C4-2B (cell line): ENCODE results near the gene PPME1.

Experiments used
- H3K27ac ChIP-seq: fragments of 450-650 bp; 2 replicates; pipeline ENCODE4 v1.5.1; 2017
- ZFX ChIP-seq: fragments of 450-650 bp; IDR thresholded peaks from 2 replicates; pipeline ENCODE4 v1.6.1; 2017
- TF ChIP-seq, protein P1 (sequence below): fragments of 450-650 bp; conservative IDR thresholded peaks from 2 replicates; pipeline ENCODE4 v1.5.1; 2017; ENCODE audit warnings: mild to moderate bottlenecking

Gene PPME1

DNA sequence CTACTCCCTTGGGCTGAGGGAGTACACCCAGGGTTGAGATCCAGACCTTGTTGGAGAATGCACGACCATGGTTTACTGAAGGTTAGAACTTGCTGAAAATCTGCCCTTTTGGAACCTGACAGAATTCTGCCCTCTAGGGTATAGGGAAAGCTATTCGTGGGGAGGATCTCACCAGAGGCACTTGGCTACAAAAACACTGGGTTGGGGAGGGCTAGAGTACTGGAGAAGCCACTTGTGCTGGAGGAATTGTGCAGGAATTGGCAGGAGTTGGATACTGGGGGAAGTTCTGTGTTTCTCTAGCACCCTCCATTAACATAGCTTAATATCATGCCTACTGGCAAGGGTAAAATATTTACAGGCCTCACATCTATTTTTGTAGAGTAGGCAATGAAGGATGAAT is 55.8 kb downstream of the PPME1 start:
- TF ChIP-seq ZFX = no peak
- no peak overlapping the region for H3K27ac ChIP-seq

DNA sequence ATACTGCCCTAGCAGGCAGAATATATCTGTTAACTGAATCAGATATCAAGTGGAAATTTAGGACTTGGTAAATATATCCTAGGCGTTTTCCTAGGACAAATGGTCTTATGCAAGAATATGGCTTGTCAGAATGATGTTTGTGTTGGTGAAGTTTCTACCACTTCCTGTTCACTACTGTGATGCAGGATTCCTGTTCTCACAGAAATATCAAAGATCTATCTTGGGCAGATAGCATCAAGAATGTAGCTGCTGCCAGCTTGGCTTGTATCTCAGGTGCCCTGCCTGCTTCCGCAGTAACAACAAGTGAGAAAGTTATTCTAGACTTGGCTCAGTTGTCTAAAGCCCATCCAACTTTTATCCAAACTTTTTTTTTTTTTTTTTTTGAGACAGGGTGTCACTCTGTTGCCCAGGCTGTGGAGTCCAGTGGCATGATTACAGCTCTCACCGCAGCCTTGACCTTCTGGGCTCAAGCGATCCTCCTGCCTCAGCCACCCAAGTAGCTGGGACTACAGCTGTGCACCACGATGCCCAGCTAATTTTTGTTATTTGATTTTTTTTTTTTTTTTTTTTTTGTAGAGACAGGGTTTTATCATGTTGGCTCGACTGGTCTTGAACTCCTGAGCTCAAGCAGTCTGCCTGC is 61.3 kb downstream of the PPME1 start:
- H3K27ac ChIP-seq = no peak overlapping the region

DNA sequence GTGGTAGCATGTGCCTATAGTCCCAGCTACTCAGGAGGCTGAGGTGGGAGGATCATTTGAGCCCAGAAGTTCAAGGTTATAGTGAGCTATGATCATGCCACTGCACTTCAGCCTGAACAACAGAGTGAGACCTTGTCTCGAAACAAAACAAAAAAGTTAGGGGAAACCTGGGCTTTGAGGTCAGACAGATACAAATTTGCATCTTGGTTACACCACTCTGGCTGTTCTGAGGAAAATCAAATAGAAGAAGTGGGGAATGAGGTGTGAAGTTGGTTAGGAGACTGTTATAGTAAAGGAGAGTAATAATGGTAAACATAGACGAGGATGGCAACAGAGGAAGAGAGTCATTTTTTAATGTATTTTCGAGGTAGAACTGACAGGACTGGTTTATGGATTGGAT is 62.6 kb downstream of the PPME1 start:
- no peak for TF ChIP-seq ZFX
- TF ChIP-seq, protein P1, sequence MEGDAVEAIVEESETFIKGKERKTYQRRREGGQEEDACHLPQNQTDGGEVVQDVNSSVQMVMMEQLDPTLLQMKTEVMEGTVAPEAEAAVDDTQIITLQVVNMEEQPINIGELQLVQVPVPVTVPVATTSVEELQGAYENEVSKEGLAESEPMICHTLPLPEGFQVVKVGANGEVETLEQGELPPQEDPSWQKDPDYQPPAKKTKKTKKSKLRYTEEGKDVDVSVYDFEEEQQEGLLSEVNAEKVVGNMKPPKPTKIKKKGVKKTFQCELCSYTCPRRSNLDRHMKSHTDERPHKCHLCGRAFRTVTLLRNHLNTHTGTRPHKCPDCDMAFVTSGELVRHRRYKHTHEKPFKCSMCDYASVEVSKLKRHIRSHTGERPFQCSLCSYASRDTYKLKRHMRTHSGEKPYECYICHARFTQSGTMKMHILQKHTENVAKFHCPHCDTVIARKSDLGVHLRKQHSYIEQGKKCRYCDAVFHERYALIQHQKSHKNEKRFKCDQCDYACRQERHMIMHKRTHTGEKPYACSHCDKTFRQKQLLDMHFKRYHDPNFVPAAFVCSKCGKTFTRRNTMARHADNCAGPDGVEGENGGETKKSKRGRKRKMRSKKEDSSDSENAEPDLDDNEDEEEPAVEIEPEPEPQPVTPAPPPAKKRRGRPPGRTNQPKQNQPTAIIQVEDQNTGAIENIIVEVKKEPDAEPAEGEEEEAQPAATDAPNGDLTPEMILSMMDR = no peak
- H3K27ac ChIP-seq = no peak overlapping the region

More for the DNA sequence above, 61.3 kb downstream of the PPME1 start:
- no peak for TF ChIP-seq ZFX
- TF ChIP-seq, protein P1 = no peak

DNA sequence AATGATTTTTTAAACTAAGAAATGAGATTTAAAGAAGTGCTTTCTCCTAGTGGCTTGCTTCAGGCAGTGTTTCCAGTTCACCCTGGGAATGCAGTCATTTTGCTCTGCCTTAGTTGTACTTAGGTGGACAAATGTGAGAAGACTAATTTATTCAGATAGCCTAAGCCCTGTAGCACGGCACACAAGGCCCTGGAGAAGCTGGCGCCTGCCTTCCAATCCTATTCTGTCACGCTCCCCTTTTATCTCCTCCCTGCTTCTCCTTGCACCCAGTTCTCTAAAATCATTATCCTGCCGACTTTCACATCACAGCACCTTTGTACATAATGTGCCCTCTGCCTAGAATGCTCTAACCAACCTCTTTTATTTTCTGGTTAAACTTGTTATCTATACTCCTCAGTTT is 64.0 kb downstream of the PPME1 start:
- no peak overlapping the region for H3K27ac ChIP-seq
- TF ChIP-seq, protein P1 = no peak
- no peak for TF ChIP-seq ZFX

DNA sequence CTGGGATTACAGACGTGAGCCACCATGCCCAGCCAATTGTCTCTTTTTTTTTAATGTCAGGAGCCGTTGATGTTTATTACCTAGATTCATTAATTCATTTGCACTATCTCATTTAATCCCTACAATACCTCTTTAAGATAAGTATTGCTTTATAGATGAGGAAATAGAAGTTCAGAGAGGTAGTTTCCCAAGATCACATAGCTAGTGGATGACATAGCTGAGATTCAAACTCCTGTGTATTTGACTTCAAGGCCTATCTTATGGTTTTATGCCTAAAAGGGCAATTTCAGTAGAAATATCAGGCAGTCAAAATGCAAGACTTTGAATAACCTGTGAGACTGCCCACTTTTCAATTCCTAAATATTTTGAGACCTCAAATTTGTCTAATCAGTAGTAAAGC is 66.5 kb downstream of the PPME1 start:
- H3K27ac ChIP-seq = no peak overlapping the region
- no peak for TF ChIP-seq ZFX
- TF ChIP-seq, protein P1 = no peak

DNA sequence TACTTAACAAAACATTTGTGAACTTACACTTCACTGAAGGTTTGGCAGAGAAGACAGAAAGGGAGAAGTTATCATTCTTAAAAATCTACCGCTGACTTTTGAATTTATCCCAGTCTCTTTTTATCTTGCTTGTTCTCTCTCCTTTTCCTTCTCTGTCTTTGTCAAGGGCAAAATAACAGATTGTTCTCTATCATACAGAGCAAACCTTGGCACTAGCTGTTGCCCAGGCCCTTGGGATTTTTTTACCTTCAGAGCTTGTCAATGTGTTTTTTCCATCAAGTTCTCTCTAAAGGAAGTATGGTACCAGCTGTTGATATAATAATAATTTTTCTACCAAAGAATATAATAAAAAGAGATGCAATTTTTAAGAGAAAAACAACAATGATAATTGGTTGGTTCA is 67.2 kb downstream of the PPME1 start:
- TF ChIP-seq, protein P1 = no peak
- TF ChIP-seq ZFX = no peak
- no peak overlapping the region for H3K27ac ChIP-seq

DNA sequence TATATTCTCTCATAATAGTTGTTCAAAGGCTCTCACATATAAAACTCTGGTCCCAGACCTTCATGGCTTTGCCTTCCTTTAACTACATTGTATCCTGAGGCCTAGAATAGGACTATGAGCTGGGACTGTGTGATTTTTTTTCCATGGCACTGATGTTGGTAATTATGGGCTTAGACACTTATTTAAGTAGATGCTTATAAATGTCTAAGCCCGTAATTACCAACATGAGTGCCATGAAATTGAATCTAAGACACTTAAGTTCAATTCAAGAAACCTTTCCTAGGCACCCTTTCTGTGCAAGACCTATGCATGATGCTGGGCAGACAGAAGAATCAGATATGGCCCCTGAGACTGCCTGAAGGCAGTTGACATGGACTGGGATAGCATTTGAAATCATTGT is 77.4 kb downstream of the PPME1 start:
- TF ChIP-seq, protein P1 = no peak
- TF ChIP-seq ZFX = no peak
- no peak overlapping the region for H3K27ac ChIP-seq

DNA sequence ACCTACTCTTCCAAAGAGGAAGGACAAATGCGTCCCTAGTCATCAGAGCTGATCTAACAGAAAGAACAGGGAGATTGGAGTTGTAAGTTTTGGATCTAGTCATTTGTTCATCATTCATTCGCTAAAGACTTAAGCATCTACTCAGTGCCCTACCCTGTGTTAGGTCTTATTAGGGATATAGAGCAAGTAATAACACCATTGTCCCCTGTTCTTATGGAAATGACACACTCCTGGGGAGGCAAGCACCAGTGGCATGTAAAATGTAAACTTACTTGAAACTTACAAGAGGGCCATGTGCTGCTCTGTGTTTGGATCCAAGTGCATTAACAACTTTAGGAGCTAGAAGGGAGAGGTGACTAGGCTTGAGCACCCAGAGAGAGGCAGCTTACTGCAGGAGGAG is 78.4 kb downstream of the PPME1 start:
- H3K27ac ChIP-seq = no peak overlapping the region
- no peak for TF ChIP-seq ZFX
- TF ChIP-seq, protein P1 = no peak
